Sigmoid colon (tissue), 7 donors: ENCODE measurements around the gene HCRT. TPM values are rescaled to one million over a fixed set of nuclear protein-coding genes. Genes with fewer than 3 reads are reported as not detected.
"Not testable (repeated sequence)": the region's sequence is repeated elsewhere in the genome, so short reads cannot be mapped to it uniquely, and the experiment has no call there.

Source experiments
- DNase-seq: peaks from one replicate; pipeline ENCODE4 v3.0.0-alpha.2; 2019
- H3K27ac ChIP-seq, 4 donors: fragments of 200-600 bp; sonication (generic); one replicate each; pipeline ENCODE4 v1.5.1; 2016 to 2019; ENCODE audit warnings: mild to moderate bottlenecking in 1 of 4
- H3K27me3 ChIP-seq, 3 donors: fragments of 200-600 bp; sonication (generic); one replicate each; pipeline ENCODE4 v1.5.1; 2019; ENCODE audit warnings: mild to moderate bottlenecking in 1 of 3
- H3K36me3 ChIP-seq, 4 donors: fragments of 200-600 bp; sonication (generic); one replicate each; pipeline ENCODE4 v1.5.1; 2016 to 2019
- H3K4me1 ChIP-seq, 4 donors: fragments of 200-600 bp; sonication (generic); one replicate each; pipeline ENCODE4 v1.5.1; 2017 to 2019
- H3K4me3 ChIP-seq, 4 donors: fragments of 200-600 bp; sonication (generic); one replicate each; pipeline ENCODE4 v1.5.1; 2017 to 2019; ENCODE audit warnings: mild to moderate bottlenecking in 2 of 4, moderate library complexity in 1 of 4
- H3K9me3 ChIP-seq, 4 donors: fragments of 200-600 bp in 3 of 4; sonication (generic) in 3 of 4; one replicate each; pipeline versions ENCODE4 v1.5.1 to v1.6.1; 2013 to 2019
- EP300 ChIP-seq, 4 donors: sonication (generic); formaldehyde crosslinking; IDR thresholded peaks; one replicate each; pipeline ENCODE4 v1.6.1; 2017; ENCODE audit warnings: antibody characterized with exemption in 4 of 4
- POLR2A ChIP-seq, 2 donors: fragments of 450-650 bp; IDR thresholded peaks; one replicate each; pipeline ENCODE4 v1.6.1; 2016; ENCODE audit warnings: antibody characterized with exemption in 2 of 2, mild to moderate bottlenecking in 2 of 2, moderate library complexity in 2 of 2
- POLR2AphosphoS5 ChIP-seq, 4 donors: sonication (generic); formaldehyde crosslinking; IDR thresholded peaks; one replicate each; pipeline ENCODE4 v1.6.1; 2017; ENCODE audit warnings: antibody characterized with exemption in 4 of 4
- WGBS, 2 donors: extraction: QIAGEN DNeasy Blood & Tissue Kit; methylation state at CpG; one replicate each; pipeline ENCODE4 v1.1.7; 2013; 5-methylcytosine and 5-hydroxymethylcytosine counted together
- intact Hi-C: fragments of 100-400 bp; cut with DNase I; formaldehyde crosslinking; loops from one replicate; pipeline ENCODE4 v1.15.1; 2023
- polyA plus RNA-seq, 3 donors: library from polyadenylated mRNA; stranded (reverse); fragments of 200-250 nt; gene quantifications; one replicate each; pipeline ENCODE4 v1.2.3, GENCODE V29; 2013
- total RNA-seq, 4 donors: library from RNA; depleted of rRNA; stranded (reverse); fragments of >200 nt; gene quantifications; one replicate each; pipeline ENCODE4 v1.1.0, GENCODE V29; 2016
- TF ChIP-seq, protein P1 (sequence below), 4 experiments: fragments of 450-650 bp in 3 of 4; fragments of 200-600 bp in 1 of 4; IDR thresholded peaks; one replicate each; pipeline ENCODE4 v1.5.1; 2016 to 2019; ENCODE audit warnings: antibody characterized with exemption in 4 of 4, mild to moderate bottlenecking in 3 of 4, moderate library complexity in 2 of 4
- donor health status: healthy with polysubstance abuse.
- donor health status: Bipolar disorder and iron deficiency.
- donor health status: healthy.

The HCRT gene
- total and polyA plus RNA-seq, 7 donors: not detected

DNA sequence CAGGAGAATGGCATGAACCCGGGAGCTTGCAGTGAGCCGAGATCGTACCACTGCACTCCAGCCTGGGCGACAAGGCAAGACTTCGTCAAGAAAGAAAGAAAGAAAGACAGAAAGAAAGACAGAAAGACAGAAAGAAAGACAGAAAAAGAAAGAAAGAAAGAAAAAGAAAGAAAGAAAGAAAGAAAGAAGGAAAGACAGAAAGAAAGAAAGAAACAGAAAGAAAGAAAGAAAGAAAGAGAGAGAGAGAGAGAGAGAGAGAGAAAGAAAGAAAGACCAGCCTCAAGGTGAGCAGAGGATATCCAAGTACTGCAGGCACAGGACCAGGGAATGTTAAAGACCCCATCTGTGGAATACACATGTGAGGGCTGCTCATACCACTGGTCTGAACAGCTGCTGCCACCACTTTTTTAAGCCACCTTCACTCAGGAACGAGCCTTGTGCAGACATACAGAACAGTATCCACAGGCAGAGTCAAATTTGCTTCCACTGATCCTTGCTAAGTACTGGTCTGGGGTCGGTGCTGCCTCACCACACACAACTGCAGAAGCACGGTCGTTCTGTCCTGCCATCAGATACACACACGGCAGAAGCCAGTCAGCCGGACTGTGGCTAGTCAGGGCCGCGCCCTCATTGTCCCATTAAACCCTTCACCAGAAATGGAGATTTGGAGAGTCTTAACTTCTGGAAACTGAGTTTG lies 38.2 kb downstream of the HCRT start:
- Histone ChIP-seq H3K36me3 (peaks cover 0 to 52% (median 1%) of the 10 kb centered on the region in 4 donors), H3K27ac (no peak overlapping the region), H3K4me3 (no peak overlapping the region), H3K9me3 (no peaks in the 10 kb centered on the region), H3K27me3 (no peaks in the 10 kb centered on the region), H3K4me1 (peaks cover 0 to 22% (median 21%) of the 10 kb centered on the region in 4 donors)
- TF ChIP-seq, protein P1, sequence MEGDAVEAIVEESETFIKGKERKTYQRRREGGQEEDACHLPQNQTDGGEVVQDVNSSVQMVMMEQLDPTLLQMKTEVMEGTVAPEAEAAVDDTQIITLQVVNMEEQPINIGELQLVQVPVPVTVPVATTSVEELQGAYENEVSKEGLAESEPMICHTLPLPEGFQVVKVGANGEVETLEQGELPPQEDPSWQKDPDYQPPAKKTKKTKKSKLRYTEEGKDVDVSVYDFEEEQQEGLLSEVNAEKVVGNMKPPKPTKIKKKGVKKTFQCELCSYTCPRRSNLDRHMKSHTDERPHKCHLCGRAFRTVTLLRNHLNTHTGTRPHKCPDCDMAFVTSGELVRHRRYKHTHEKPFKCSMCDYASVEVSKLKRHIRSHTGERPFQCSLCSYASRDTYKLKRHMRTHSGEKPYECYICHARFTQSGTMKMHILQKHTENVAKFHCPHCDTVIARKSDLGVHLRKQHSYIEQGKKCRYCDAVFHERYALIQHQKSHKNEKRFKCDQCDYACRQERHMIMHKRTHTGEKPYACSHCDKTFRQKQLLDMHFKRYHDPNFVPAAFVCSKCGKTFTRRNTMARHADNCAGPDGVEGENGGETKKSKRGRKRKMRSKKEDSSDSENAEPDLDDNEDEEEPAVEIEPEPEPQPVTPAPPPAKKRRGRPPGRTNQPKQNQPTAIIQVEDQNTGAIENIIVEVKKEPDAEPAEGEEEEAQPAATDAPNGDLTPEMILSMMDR (IDR thresholded peaks at IDR 0.05): no peak
- no peak for TF ChIP-seq POLR2AphosphoS5 (IDR thresholded peaks at IDR 0.05)
- TF ChIP-seq EP300 (IDR thresholded peaks at IDR 0.05): no peak
- no peak for TF ChIP-seq POLR2A (IDR thresholded peaks at IDR 0.05)
- 85 to 92% methylated on average over 13 of the region's 13 CpGs for WGBS, 2 donors
- intact Hi-C loops: no loop called here
- DNase-seq: no peak

DNA sequence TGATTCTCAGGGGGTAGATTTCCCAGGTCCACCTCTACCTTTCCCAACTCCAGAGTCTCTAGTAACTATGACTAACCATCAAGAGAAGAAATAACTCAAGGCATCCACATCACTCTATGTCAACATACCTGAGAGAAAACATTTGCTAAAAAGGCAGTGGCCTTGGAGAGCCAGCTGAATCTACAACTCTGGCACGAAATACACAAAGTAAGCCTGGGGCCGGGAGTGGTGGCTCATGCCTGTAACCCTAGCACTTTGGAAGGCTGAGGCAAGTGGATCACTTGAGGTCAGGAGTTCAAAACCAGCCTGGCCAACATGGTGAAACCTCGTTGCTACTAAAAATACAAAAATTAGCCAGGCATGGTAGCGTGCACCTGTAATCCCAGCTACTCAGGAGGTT lies 42.1 kb downstream of the HCRT start:
- 79 to 93% methylated on average over 4 of the region's 4 CpGs for WGBS, 2 donors
- intact Hi-C loops: not testable (repeated sequence)

DNA sequence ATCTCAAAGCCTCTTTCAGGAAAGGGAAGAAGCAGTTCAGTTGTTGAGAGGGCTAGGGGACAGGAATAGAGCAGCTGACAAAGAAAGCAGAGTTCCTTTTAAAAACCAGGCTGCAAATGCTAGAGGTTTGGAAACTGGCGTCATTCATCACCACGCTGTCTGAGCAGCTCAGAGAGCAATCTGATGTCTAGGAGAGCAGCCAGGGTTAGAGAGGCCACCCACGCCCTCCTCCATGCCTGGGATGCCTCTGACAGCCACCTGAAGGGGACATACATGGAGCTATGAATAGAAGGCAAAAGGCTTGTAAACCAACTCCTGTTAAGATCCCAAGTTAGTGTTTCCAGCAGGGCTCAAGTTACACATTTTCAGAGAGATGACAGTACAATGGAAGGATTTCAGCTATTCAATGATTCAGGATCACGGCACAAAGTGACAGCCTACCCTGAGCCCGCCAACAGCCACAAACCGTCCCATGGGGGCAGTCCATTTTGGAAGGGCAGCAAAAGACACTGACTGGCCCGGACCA lies 42.8 kb downstream of the HCRT start:
- DNase-seq: no peak
- H3K4me1 ChIP-seq: peaks cover 0 to 44% (median 29%) of the 10 kb centered on the region in 4 donors
- H3K27ac ChIP-seq: no peak overlapping the region
- H3K4me3 ChIP-seq: no peak overlapping the region
- H3K27me3 ChIP-seq: no peaks in the 10 kb centered on the region
- H3K36me3 ChIP-seq: peaks cover 0 to 45% (median 1%) of the 10 kb centered on the region in 4 donors
- intact Hi-C loops: no loop called here
- no peak for TF ChIP-seq POLR2A (IDR thresholded peaks at IDR 0.05)
- TF ChIP-seq EP300 (IDR thresholded peaks at IDR 0.05): no peak
- no peak for TF ChIP-seq POLR2AphosphoS5 (IDR thresholded peaks at IDR 0.05)
- TF ChIP-seq, protein P1 (IDR thresholded peaks at IDR 0.05): no peak
- no peaks in the 10 kb centered on the region for H3K9me3 ChIP-seq
- WGBS, 2 donors: 91 to 92% methylated on average over 7 of the region's 7 CpGs

More for the DNA sequence above, 42.1 kb downstream of the HCRT start:
- not testable (repeated sequence) for DNase-seq, H3K27me3 ChIP-seq, H3K4me3 ChIP-seq, H3K9me3 ChIP-seq, H3K27ac ChIP-seq
- H3K4me1 ChIP-seq: peaks cover 0 to 41% (median 25%) of the 10 kb centered on the region in 4 donors
- peaks cover 0 to 46% (median 1%) of the 10 kb centered on the region in 4 donors for H3K36me3 ChIP-seq

DNA sequence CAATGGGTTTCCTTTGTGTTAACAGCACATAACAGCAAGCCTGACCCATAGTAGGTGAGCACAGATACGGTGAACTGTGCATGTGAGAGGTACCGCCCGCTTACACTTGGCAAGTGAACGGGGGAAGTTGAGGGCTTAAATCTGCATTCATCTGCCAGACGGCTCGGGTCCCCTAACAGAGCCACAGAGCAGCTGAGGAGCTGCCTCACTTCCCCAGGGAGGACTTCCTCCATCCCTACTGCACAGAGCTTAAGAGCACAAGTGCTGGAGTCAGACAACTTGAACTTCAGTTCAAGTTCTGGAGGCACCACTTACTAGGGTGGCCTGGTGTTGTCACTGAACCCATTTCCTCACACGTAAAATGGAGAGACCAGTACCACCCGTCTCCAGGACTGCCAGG lies 43.9 kb downstream of the HCRT start:
- Histone ChIP-seq H3K36me3 (peaks cover 0 to 41% (median 1%) of the 10 kb centered on the region in 4 donors), H3K4me3 (no peak overlapping the region), H3K27me3 (no peaks in the 10 kb centered on the region), H3K4me1 (peaks cover 0 to 46% (median 31%) of the 10 kb centered on the region in 4 donors), H3K9me3 (no peaks in the 10 kb centered on the region), H3K27ac (no peak overlapping the region)
- TF ChIP-seq POLR2AphosphoS5 (IDR thresholded peaks at IDR 0.05): no peak
- no peak for TF ChIP-seq EP300 (IDR thresholded peaks at IDR 0.05)
- TF ChIP-seq, protein P1 (IDR thresholded peaks at IDR 0.05): no peak
- no peak for TF ChIP-seq POLR2A (IDR thresholded peaks at IDR 0.05)
- intact Hi-C loops: no loop called here
- no peak for DNase-seq
- 73 to 89% methylated on average over 8 of the region's 8 CpGs for WGBS, 2 donors

DNA sequence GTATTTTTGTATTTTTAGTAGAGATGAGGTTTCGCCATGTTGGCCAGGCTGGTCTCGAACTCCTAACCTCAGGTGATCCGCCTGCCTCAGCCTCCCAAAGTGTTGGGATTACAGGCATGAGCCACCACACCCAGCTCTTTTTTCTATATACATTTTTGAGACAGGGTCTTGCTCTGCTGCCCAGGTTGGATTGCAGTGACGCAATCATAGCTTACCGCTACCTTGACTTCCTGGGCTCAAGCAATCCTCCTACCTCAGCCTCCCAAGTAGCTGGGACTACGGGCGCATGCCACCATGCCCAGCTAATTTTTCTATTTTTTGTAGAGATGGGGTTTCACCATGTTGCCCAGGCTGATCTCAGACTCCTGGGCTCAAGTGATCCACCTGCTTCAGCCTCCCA lies 44.6 kb downstream of the HCRT start:
- intact Hi-C loops, H3K27ac ChIP-seq, H3K4me3 ChIP-seq, H3K27me3 ChIP-seq, DNase-seq, H3K9me3 ChIP-seq: not testable (repeated sequence)
- H3K36me3 ChIP-seq: peaks cover 0 to 38% (median 1%) of the 10 kb centered on the region in 4 donors
- 99% methylated on average over 7 of the region's 7 CpGs for WGBS, 2 donors
- H3K4me1 ChIP-seq: peaks cover 0 to 53% (median 36%) of the 10 kb centered on the region in 4 donors
